H1 (cell line): Measurements from ENCODE around the gene POLE3. TPM values are rescaled to one million over a fixed set of nuclear protein-coding genes. Genes with fewer than 3 reads are reported as not detected.
A peak's percentile ranks its signal among the peaks of the same experiment; 100 is the strongest.

Source experiments
- CTCF ChIA-PET: fragments of 300-600 bp; sonication (Branson Sonifier 250); formaldehyde crosslinking; loops from one replicate; lab custom pipeline; 2021; ENCODE audit not compliant: partially characterized antibody; lab: Charles Lee
- POLR2A ChIA-PET: fragments of 300-600 bp; sonication (Branson Sonifier 250); formaldehyde crosslinking; loops from one replicate; lab custom pipeline; 2021; ENCODE audit warnings: inconsistent platforms; ENCODE audit not compliant: partially characterized antibody; lab: Charles Lee
- DNase-seq, 2 experiments: peaks; one replicate each; pipeline versions ENCODE4 v3.0.0 to v3.0.0-alpha.2; 2010 to 2022; ENCODE audit warnings: low spot score in 2 of 2, low read depth in 1 of 2, mixed read lengths in 1 of 2
- FAIRE-seq: peaks from 2 replicates; lab custom pipeline; 2011; peaks lifted over from hg19 to GRCh38; lab: Jason Lieb, UNC
- H2AFZ ChIP-seq: 2 replicates; pipeline ENCODE4 v1.8.1; 2012; ENCODE audit warnings: low read length, inconsistent platforms
- H2AK5ac ChIP-seq: 2 replicates; pipeline ENCODE4 v1.6.1; 2013; ENCODE audit warnings: low read depth, low read length
- H2BK120ac ChIP-seq: replicated peaks from 2 replicates; pipeline ENCODE3; 2013; ENCODE audit warnings: low read depth, low read length, inconsistent platforms
- H2BK12ac ChIP-seq: 2 replicates; pipeline ENCODE4 v1.6.1; 2013; ENCODE audit warnings: low read depth, low read length
- H2BK15ac ChIP-seq: 2 replicates; pipeline ENCODE4 v1.6.1; 2013; ENCODE audit warnings: low read length
- H2BK20ac ChIP-seq: 2 replicates; pipeline ENCODE4 v1.6.1; 2013; ENCODE audit warnings: low read length
- H2BK5ac ChIP-seq: 2 replicates; pipeline ENCODE4 v1.6.1; 2013; ENCODE audit warnings: low read depth, low read length
- H3K14ac ChIP-seq: 2 replicates; pipeline ENCODE4 v1.6.1; 2013; ENCODE audit warnings: inconsistent platforms; ENCODE audit not compliant: insufficient read length
- H3K18ac ChIP-seq: 2 replicates; pipeline ENCODE4 v1.6.1; 2013; ENCODE audit warnings: low read length; ENCODE audit errors: extremely low read depth
- H3K23ac ChIP-seq: 2 replicates; pipeline ENCODE4 v1.6.1; 2013; ENCODE audit warnings: inconsistent platforms; ENCODE audit not compliant: insufficient read length
- H3K23me2 ChIP-seq: 2 replicates; pipeline ENCODE4 v1.6.1; 2013; ENCODE audit warnings: low read depth, low read length
- H3K27ac ChIP-seq: 2 replicates; pipeline ENCODE4 v1.6.1; 2011; ENCODE audit warnings: low read depth, low read length, inconsistent platforms
- H3K27me3 ChIP-seq, 4 experiments: replicated peaks in 1 of 4; 1 replicate in 1 of 4; 2 replicates in 3 of 4; pipeline versions ENCODE4 v1.6.1 to v1.8.1; 2011 to 2013; ENCODE audit warnings: low read length in 3 of 4, mild to moderate bottlenecking in 3 of 4, inconsistent platforms in 2 of 4, mixed read lengths in 2 of 4, moderate library complexity in 1 of 4; ENCODE audit not compliant: control insufficient read depth in 3 of 4, insufficient read depth in 3 of 4; ENCODE audit errors: extremely low read depth in 1 of 4
- H3K36me3 ChIP-seq, 4 experiments: 2 replicates each; pipeline versions ENCODE4 v1.6.1 to v1.8.1; 2011 to 2013; ENCODE audit warnings: mild to moderate bottlenecking in 4 of 4, low read length in 3 of 4, moderate library complexity in 2 of 4, control low read depth in 1 of 4, inconsistent platforms in 1 of 4; ENCODE audit not compliant: insufficient read depth in 4 of 4, control insufficient read depth in 2 of 4
- H3K4ac ChIP-seq: replicated peaks from 2 replicates; pipeline ENCODE3; 2013; ENCODE audit warnings: low read length, low read depth, mixed read lengths, inconsistent platforms; ENCODE audit not compliant: insufficient read length
- H3K4me1 ChIP-seq, 4 experiments: replicated peaks in 1 of 4; 1 replicate in 1 of 4; 2 replicates in 3 of 4; pipeline versions ENCODE4 v1.6.1 to v1.8.1; 2011 to 2013; ENCODE audit warnings: low read length in 3 of 4, inconsistent platforms in 2 of 4, mixed read lengths in 1 of 4; ENCODE audit not compliant: insufficient read depth in 4 of 4, control insufficient read depth in 3 of 4
- H3K4me2 ChIP-seq, 2 experiments: 2 replicates each; pipeline versions ENCODE4 v1.6.1 to v1.8.1; 2011 to 2013; ENCODE audit warnings: low read depth in 2 of 2, low read length in 2 of 2, control low read depth in 1 of 2, inconsistent platforms in 1 of 2, mild to moderate bottlenecking in 1 of 2; ENCODE audit not compliant: insufficient read depth in 1 of 2
- H3K4me3 ChIP-seq, 4 experiments: fragments of 200-600, 300-600 bp in 1 of 4; sonication (generic), shearing (Covaris generic), sonication (Bioruptor Twin) in 1 of 4; 2 replicates each; pipeline versions ENCODE4 v1.5.1 to v1.8.1; 2011 to 2016; ENCODE audit warnings: low read length in 4 of 4, low read depth in 3 of 4, control low read depth in 2 of 4, inconsistent platforms in 2 of 4, mild to moderate bottlenecking in 2 of 4, mixed read lengths in 1 of 4, moderate library complexity in 1 of 4; ENCODE audit not compliant: insufficient read depth in 2 of 4; ENCODE audit errors: extremely low read depth in 1 of 4
- H3K56ac ChIP-seq: replicated peaks from 2 replicates; pipeline ENCODE3; 2013; ENCODE audit warnings: low read depth, mild to moderate bottlenecking, mixed read lengths, low read length, inconsistent platforms; ENCODE audit not compliant: insufficient read length
- H3K79me1 ChIP-seq: 2 replicates; pipeline ENCODE4 v1.6.1; 2013; ENCODE audit warnings: low read depth, low read length, control low read depth
- H3K79me2 ChIP-seq, 2 experiments: 2 replicates each; pipeline versions ENCODE4 v1.6.1 to v1.8.1; 2012 to 2013; ENCODE audit warnings: low read length in 2 of 2, mild to moderate bottlenecking in 2 of 2, inconsistent platforms in 1 of 2; ENCODE audit not compliant: insufficient read depth in 2 of 2, control insufficient read depth in 1 of 2
- H3K9ac ChIP-seq, 4 experiments: replicated peaks in 1 of 4; 1 replicate in 1 of 4; 2 replicates in 3 of 4; pipeline versions ENCODE4 v1.6.1 to v1.8.1; 2011 to 2013; ENCODE audit warnings: low read depth in 3 of 4, low read length in 3 of 4, control low read depth in 2 of 4, mild to moderate bottlenecking in 2 of 4, moderate library complexity in 2 of 4, inconsistent platforms in 1 of 4; ENCODE audit errors: extremely low read depth in 1 of 4
- H3K9me3 ChIP-seq, 2 experiments: 2 replicates each; pipeline versions ENCODE4 v1.6.1 to v1.8.1; 2012 to 2013; ENCODE audit warnings: mild to moderate bottlenecking in 2 of 2, moderate library complexity in 2 of 2, control low read depth in 1 of 2, inconsistent platforms in 1 of 2, low read depth in 1 of 2, low read length in 1 of 2, mixed read lengths in 1 of 2; ENCODE audit not compliant: insufficient read depth in 2 of 2
- H4K20me1 ChIP-seq, 2 experiments: replicated peaks in 1 of 2; 2 replicates each; pipeline versions ENCODE3 to v1.8.1; 2011 to 2013; ENCODE audit warnings: inconsistent platforms in 2 of 2, low read length in 2 of 2, mild to moderate bottlenecking in 1 of 2; ENCODE audit not compliant: insufficient read depth in 2 of 2, control insufficient read depth in 1 of 2
- H4K5ac ChIP-seq: 2 replicates; pipeline ENCODE4 v1.6.1; 2013; ENCODE audit warnings: low read length, low read depth, mixed read lengths, inconsistent platforms; ENCODE audit not compliant: insufficient read length
- H4K8ac ChIP-seq: 2 replicates; pipeline ENCODE4 v1.8.0; 2013; ENCODE audit warnings: mild to moderate bottlenecking, moderate library complexity, low read length, inconsistent platforms; ENCODE audit not compliant: insufficient read depth; ENCODE audit errors: extremely low read depth
- H4K91ac ChIP-seq: replicated peaks from 2 replicates; pipeline ENCODE3; 2013; ENCODE audit warnings: low read length, mixed read lengths, inconsistent platforms; ENCODE audit not compliant: insufficient read length
- POLR2AphosphoS5 ChIP-seq: IDR thresholded peaks from 2 replicates; pipeline ENCODE4 v1.6.1; 2011; ENCODE audit warnings: low read depth, low read length
- WGBS, 2 experiments: shearing (Covaris generic) in 1 of 2; methylation state at CpG; one replicate each; pipeline versions ENCODE4 v1.1.6 to v1.1.7; 2013 to 2015; ENCODE audit warnings: low lambda C conversion rate in 2 of 2, mixed read lengths in 2 of 2, inconsistent platforms in 1 of 2, low coverage in 1 of 2, missing lambda C conversion rate in 1 of 2; ENCODE audit not compliant: insufficient replicate concordance in 2 of 2, insufficient coverage in 1 of 2, insufficient read length in 1 of 2; ENCODE audit errors: extremely low coverage in 1 of 2, missing lambda C conversion rate in 1 of 2; 5-methylcytosine and 5-hydroxymethylcytosine counted together
- polyA plus RNA-seq, 7 experiments: library from polyadenylated mRNA; depleted of rRNA in 3 of 7; stranded (reverse) in 5 of 7; unstranded in 2 of 7; fragments of >200 nt in 5 of 7; fragments of 200-250 nt in 2 of 7; gene quantifications; 1 replicate in 5 of 7; 2 replicates in 1 of 7; 4 replicates in 1 of 7; pipeline versions ENCODE4 v1.2.1 to v1.2.3, GENCODE V29; 2011 to 2013; ENCODE audit warnings: missing spikeins in 2 of 7, mixed read lengths in 2 of 7
- total RNA-seq: library from RNA; stranded (reverse); fragmentation: NEBNext Ultra II Directional; extraction: Animal tissue kit (Norgen Biotek cat#: 25700); gene quantifications from 2 replicates; pipeline ENCODE4 v1.2.1, GENCODE V29; 2021

POLE3 gene
- total and polyA plus RNA-seq, 2 of the 8 experiments (the other 6 are each of a cell fraction or from before 2014, with no cell fraction given) = 52.7 to 77.3 TPM

DNA sequence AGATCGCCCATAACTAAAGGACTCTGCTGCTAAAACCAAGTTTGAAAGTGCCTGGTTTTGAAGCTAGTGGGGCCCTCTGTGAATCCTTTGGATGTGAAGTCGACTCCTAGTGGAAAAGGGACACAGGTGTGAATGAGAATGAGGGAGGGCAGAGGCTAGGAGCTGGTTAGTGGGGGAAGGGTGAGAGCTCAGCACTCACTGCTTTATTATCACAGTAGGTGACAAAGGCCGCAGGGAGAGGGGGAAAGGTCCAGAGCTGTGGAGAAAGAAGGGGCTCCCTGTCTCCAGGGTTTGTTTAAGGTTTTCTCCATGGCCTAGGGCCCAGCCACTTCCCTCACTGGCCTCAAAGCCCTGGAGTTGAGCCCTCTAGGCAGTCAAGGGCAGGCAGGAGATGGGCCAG lies 37.2 kb downstream of the POLE3 start:
- no peaks in the 10 kb centered on the region for H3K27me3 ChIP-seq
- H4K20me1 ChIP-seq = peaks cover 0 to 2% of the 10 kb centered on the region in 2 experiments
- no peak overlapping the region for H2BK120ac ChIP-seq
- no peak overlapping the region for H2AFZ ChIP-seq
- peak overlapping the region in 1 of 2 experiments; percentile 9; a peak in 1 of 4 replicates for H3K4me2 ChIP-seq
- ChIA-PET CTCF (interaction anchor here (1.0 to 1.8 kb wide), 4 partner anchors 16 to 283 kb away, joined by 3 to 4 read pairs (median 4); no protein-coding TSS in a partner anchor), POLR2A (interaction anchor here (0.5 to 1.8 kb wide), 6 partner anchors 11 to 47 kb away, joined by 3 to 6 read pairs (median 3); partner anchors contain the start of genes C9orf43 and POLE3)
- H3K4ac ChIP-seq = no peak overlapping the region
- H3K9me3 ChIP-seq = no peaks in the 10 kb centered on the region
- 65% methylated on average over 3 of the region's 3 CpGs; no CpG with 5 or more reads in 1 of the 2 experiments for WGBS, 2 experiments
- peaks cover 3% of the 10 kb centered on the region; the same call in 1 of the 2 replicates for H3K23me2 ChIP-seq
- H2BK15ac ChIP-seq = no peak overlapping the region
- H3K79me2 ChIP-seq = peaks cover 0 to 5% of the 10 kb centered on the region in 2 experiments; a peak in 1 of 4 replicates
- no peak overlapping the region for H3K18ac ChIP-seq
- FAIRE-seq = no peak
- no peak overlapping the region for H4K8ac ChIP-seq
- H2BK5ac ChIP-seq = no peak overlapping the region
- H3K23ac ChIP-seq = no peak overlapping the region
- H3K79me1 ChIP-seq = no peaks in the 10 kb centered on the region
- no peak overlapping the region for H3K14ac ChIP-seq
- no peak overlapping the region for H3K56ac ChIP-seq
- DNase-seq = no peak
- H3K36me3 ChIP-seq = peaks cover 0 to 19% (median 2%) of the 10 kb centered on the region in 4 experiments; a peak in 4 of 8 replicates
- peaks cover 0 to 5% (median 2%) of the 10 kb centered on the region in 4 experiments; a peak in 3 of 7 replicates for H3K4me1 ChIP-seq
- no peak overlapping the region for H3K4me3 ChIP-seq
- H3K27ac ChIP-seq = no peak overlapping the region
- H4K91ac ChIP-seq = no peak overlapping the region
- no peak overlapping the region for H2BK12ac ChIP-seq
- no peak overlapping the region for H2AK5ac ChIP-seq
- no peak overlapping the region for H2BK20ac ChIP-seq
- H4K5ac ChIP-seq = no peak overlapping the region
- H3K9ac ChIP-seq = no peak overlapping the region
- TF ChIP-seq POLR2AphosphoS5 = no peak
